NB4 (cell line): ENCODE measurements around the gene VAPB.

Experiments used
- MAX ChIP-seq: IDR thresholded peaks from 2 replicates; pipeline ENCODE4 v1.6.1; 2011; ENCODE audit warnings: low read depth, low read length
- POLR2A ChIP-seq: IDR thresholded peaks from 2 replicates; pipeline ENCODE4 v1.6.1; 2011; ENCODE audit warnings: mild to moderate bottlenecking; ENCODE audit not compliant: insufficient read length; ENCODE audit errors: extremely low read depth

- TF ChIP-seq POLR2A, result no peak
- TF ChIP-seq MAX, result no peak
Measured at GRCh38 chr20:58496429-58496769, 107.4 kb downstream of the VAPB start.
